Keratinocyte (primary cell): ENCODE data around the gene TMEM131. TPM values are rescaled to one million over a fixed set of nuclear protein-coding genes. Genes with fewer than 3 reads are reported as not detected.

ENCODE experiments used
- DNase-seq: peaks from one replicate; pipeline ENCODE4 v3.0.0-alpha.2; 2011; ENCODE audit warnings: low read depth, missing footprints, low spot score
- FAIRE-seq: peaks from 2 replicates; lab custom pipeline; 2011; peaks lifted over from hg19 to GRCh38; lab: Jason Lieb, UNC
- H2AFZ ChIP-seq: 2 replicates; pipeline ENCODE4 v1.6.0; 2012; ENCODE audit warnings: low read length, control low read depth, inconsistent platforms; ENCODE audit not compliant: control insufficient read depth
- H3K27ac ChIP-seq: 2 replicates; pipeline ENCODE4 v1.5.1; 2011; ENCODE audit warnings: low read length; ENCODE audit not compliant: control insufficient read depth, insufficient read depth
- H3K27me3 ChIP-seq: 3 replicates; pipeline ENCODE4 v1.6.0; 2011; ENCODE audit warnings: low read length; ENCODE audit not compliant: control insufficient read depth, insufficient read depth; ENCODE audit errors: extremely low read depth
- H3K36me3 ChIP-seq, 2 experiments: 2 replicates in 1 of 2; 3 replicates in 1 of 2; pipeline ENCODE4 v1.5.1; 2011; ENCODE audit warnings: low read length in 2 of 2, mild to moderate bottlenecking in 1 of 2; ENCODE audit not compliant: control insufficient read depth in 2 of 2, insufficient read depth in 2 of 2; ENCODE audit errors: extremely low read depth in 1 of 2
- H3K4me1 ChIP-seq: 3 replicates; pipeline ENCODE4 v1.5.1; 2011; ENCODE audit warnings: low read length; ENCODE audit not compliant: control insufficient read depth, insufficient read depth; ENCODE audit errors: extremely low read depth
- H3K4me2 ChIP-seq: 3 replicates; pipeline ENCODE4 v1.6.0; 2011; ENCODE audit warnings: low read depth, low read length; ENCODE audit not compliant: control insufficient read depth, insufficient read depth; ENCODE audit errors: extremely low read depth
- H3K4me3 ChIP-seq, 3 experiments: fragments of 200-600 bp in 1 of 3; sonication (generic) in 1 of 3; 2 replicates in 2 of 3; 3 replicates in 1 of 3; pipeline ENCODE4 v1.5.1; 2011 to 2016; ENCODE audit warnings: low read length in 3 of 3, mild to moderate bottlenecking in 3 of 3, control low read depth in 2 of 3, inconsistent platforms in 1 of 3, low read depth in 1 of 3, mixed read lengths in 1 of 3, mixed run types in 1 of 3, moderate library complexity in 1 of 3; ENCODE audit not compliant: control insufficient read depth in 2 of 3, insufficient read depth in 2 of 3; ENCODE audit errors: extremely low read depth in 1 of 3
- H3K79me2 ChIP-seq: 2 replicates; pipeline ENCODE4 v1.6.0; 2012; ENCODE audit warnings: low read length; ENCODE audit not compliant: control insufficient read depth, insufficient read depth
- H3K9ac ChIP-seq: 3 replicates; pipeline ENCODE4 v1.6.0; 2011; ENCODE audit warnings: low read length; ENCODE audit not compliant: control insufficient read depth, insufficient read depth; ENCODE audit errors: extremely low read depth
- H3K9me1 ChIP-seq: 3 replicates; pipeline ENCODE4 v1.6.0; 2011; ENCODE audit warnings: low read length; ENCODE audit not compliant: control insufficient read depth, insufficient read depth; ENCODE audit errors: extremely low read depth
- H3K9me3 ChIP-seq: 2 replicates; pipeline ENCODE4 v1.5.1; 2012; ENCODE audit warnings: low read depth, low read length; ENCODE audit not compliant: control insufficient read depth
- H4K20me1 ChIP-seq: 3 replicates; pipeline ENCODE4 v1.6.0; 2011; ENCODE audit warnings: low read length; ENCODE audit not compliant: control insufficient read depth, insufficient read depth; ENCODE audit errors: extremely low read depth
- CTCF ChIP-seq, 3 experiments: IDR thresholded peaks in 1 of 3; conservative IDR thresholded peaks in 1 of 3; optimal IDR thresholded peaks in 1 of 3; 2 replicates in 2 of 3; 3 replicates in 1 of 3; pipeline versions ENCODE3 to v1.5.1; 2011; ENCODE audit warnings: low read length in 3 of 3, mild to moderate bottlenecking in 3 of 3, moderate library complexity in 2 of 3, control low read depth in 1 of 3, inconsistent platforms in 1 of 3; ENCODE audit not compliant: insufficient read depth in 2 of 3; ENCODE audit errors: extremely low read depth in 1 of 3
- EZH2 ChIP-seq: IDR thresholded peaks from one replicate; pipeline ENCODE4 v1.6.1; 2012; ENCODE audit warnings: inconsistent platforms, mild to moderate bottlenecking, low read length, moderate library complexity
- dilution Hi-C: fragments of 300-500 bp; cut with MboI; formaldehyde crosslinking; loops from one replicate; pipeline ENCODE4 v1.7.0; 2020; ENCODE audit warnings: low sequenced_read_pairs; ENCODE audit not compliant: extremely low pct_ligation_motif_present
- polyA plus RNA-seq, 5 experiments: library from polyadenylated mRNA; depleted of rRNA in 3 of 5; stranded (reverse) in 3 of 5; stranded (forward) in 1 of 5; unstranded in 1 of 5; fragments of >200 nt; gene quantifications; 1 replicate in 1 of 5; 2 replicates in 3 of 5; 3 replicates in 1 of 5; pipeline versions ENCODE4 v1.2.1 to v1.2.3, GENCODE V29; 2011 to 2012; ENCODE audit warnings: missing spikeins in 2 of 5, low read depth in 1 of 5, low replicate concordance in 1 of 5
- small RNA-seq, 3 experiments: library from RNA; depleted of rRNA; stranded (forward); fragments of <200 nt; gene quantifications; one replicate each; pipeline ENCODE3, GENCODE V24; 2012; ENCODE audit warnings: low read depth in 3 of 3, low replicate concordance in 1 of 3; ENCODE audit not compliant: insufficient read length in 3 of 3

Gene TMEM131
- polyA plus RNA-seq, 1 donor (not counting 4 experiments of a cell fraction or from before 2014, with no cell fraction given) = 25.5 TPM

GRCh38 chr2:97707362-97708047 is 288.2 kb downstream of the TMEM131 start:
- Histone ChIP-seq H3K4me3 (no peak overlapping the region), H3K27me3 (peaks cover 4% of the 10 kb centered on the region), H3K9ac (no peak overlapping the region), H3K4me2 (no peak overlapping the region), H3K36me3 (no peaks in the 10 kb centered on the region), H3K4me1 (no peaks in the 10 kb centered on the region), H3K27ac (no peak overlapping the region), H2AFZ (no peak overlapping the region), H4K20me1 (no peaks in the 10 kb centered on the region), H3K9me1 (no peaks in the 10 kb centered on the region), H3K79me2 (no peaks in the 10 kb centered on the region), H3K9me3 (no peaks in the 10 kb centered on the region)
- DNase-seq = no peak
- dilution Hi-C loops = no loop called here
- TF ChIP-seq EZH2 (no peak), CTCF (optimal IDR thresholded peaks at IDR 0.05 in 1 of 3, IDR thresholded peaks at IDR 0.05 in 1 of 3, conservative IDR thresholded peaks at IDR 0.05 in 1 of 3; ENCODE audit: extremely low read depth in 1 of 3, insufficient read depth in 2 of 3, low read length in 3 of 3) (no peak)
- FAIRE-seq = no peak

GRCh38 chr2:97706708-97707345 is 288.9 kb downstream of the TMEM131 start:
- no peaks in the 10 kb centered on the region for H3K4me1 ChIP-seq
- H2AFZ ChIP-seq = no peak overlapping the region
- no peaks in the 10 kb centered on the region for H3K9me3 ChIP-seq
- TF ChIP-seq CTCF (optimal IDR thresholded peaks at IDR 0.05 in 1 of 3, IDR thresholded peaks at IDR 0.05 in 1 of 3, conservative IDR thresholded peaks at IDR 0.05 in 1 of 3; ENCODE audit: extremely low read depth in 1 of 3, insufficient read depth in 2 of 3, low read length in 3 of 3) = no peak
- TF ChIP-seq EZH2 = no peak
- H3K4me3 ChIP-seq = no peak overlapping the region
- H3K27me3 ChIP-seq = peaks cover 4% of the 10 kb centered on the region
- no peaks in the 10 kb centered on the region for H3K9me1 ChIP-seq
- dilution Hi-C loops = no loop called here
- H4K20me1 ChIP-seq = no peaks in the 10 kb centered on the region
- no peak for FAIRE-seq
- H3K27ac ChIP-seq = no peak overlapping the region
- no peaks in the 10 kb centered on the region for H3K79me2 ChIP-seq
- H3K36me3 ChIP-seq = no peaks in the 10 kb centered on the region
- no peak overlapping the region for H3K9ac ChIP-seq
- no peak overlapping the region for H3K4me2 ChIP-seq
- DNase-seq = no peak

Small RNAs within 50 kb of the gene (small RNA-seq; reads per million reads assigned to genes)
- gene HMGN1P36 (0 reads per million in 3 experiments), gene RNU7-96P (0 reads per million in 3 experiments)

Other genes with a start within 250 kb of the TMEM131 start
- gene VWA3B, start 91.2 kb upstream of the TMEM131 start, polyA plus RNA-seq = 0.05 to 0.24 TPM in 2 of 3 replicates, not detected in the other